CD4-positive, alpha-beta T cell treated with Interleukin-21 for 1 hour (primary cell): Measurements from ENCODE around the gene INHBE.
"Not testable (repeated sequence)": the region's sequence is repeated elsewhere in the genome, so short reads cannot be mapped to it uniquely, and the experiment has no call there.

Experiments used
- DNase-seq: peaks from one replicate; pipeline ENCODE4 v3.0.0-alpha.2; 2020

INHBE gene

DNA sequence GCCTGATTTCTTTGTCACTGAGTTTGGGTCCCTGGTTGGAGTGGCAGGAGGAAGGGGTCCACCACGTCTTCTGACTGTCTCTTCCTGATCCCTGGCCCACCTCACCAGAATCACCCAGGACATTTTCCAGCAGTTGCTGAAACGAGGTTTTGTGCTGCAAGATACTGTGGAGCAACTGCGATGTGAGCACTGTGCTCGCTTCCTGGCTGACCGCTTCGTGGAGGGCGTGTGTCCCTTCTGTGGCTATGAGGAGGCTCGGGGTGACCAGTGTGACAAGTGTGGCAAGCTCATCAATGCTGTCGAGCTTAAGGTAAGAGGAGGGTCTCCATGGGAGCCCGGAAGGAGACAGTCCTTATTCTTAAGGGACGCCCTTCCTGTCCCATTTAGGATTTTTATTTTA, 45.1 kb downstream of the INHBE start:
- DNase-seq: no peak

- DNase-seq: not testable (repeated sequence)
Observed at GRCh38 chr12:57502311-57502969, 47.3 kb downstream of the INHBE start.

GRCh38 chr12:57506541-57506940, 51.4 kb downstream of the INHBE start:
- not testable (repeated sequence) for DNase-seq
